ENCODE measurements around the gene CCDC9B.

GRCh38 chr15:40334941-40335795 lies 5.6 kb downstream of the CCDC9B start:
- TF ChIP-seq POLR2A (IDR thresholded peaks at IDR 0.05): no peak
- TF ChIP-seq EP300 (IDR thresholded peaks at IDR 0.05): no peak
- TF ChIP-seq, protein P1, sequence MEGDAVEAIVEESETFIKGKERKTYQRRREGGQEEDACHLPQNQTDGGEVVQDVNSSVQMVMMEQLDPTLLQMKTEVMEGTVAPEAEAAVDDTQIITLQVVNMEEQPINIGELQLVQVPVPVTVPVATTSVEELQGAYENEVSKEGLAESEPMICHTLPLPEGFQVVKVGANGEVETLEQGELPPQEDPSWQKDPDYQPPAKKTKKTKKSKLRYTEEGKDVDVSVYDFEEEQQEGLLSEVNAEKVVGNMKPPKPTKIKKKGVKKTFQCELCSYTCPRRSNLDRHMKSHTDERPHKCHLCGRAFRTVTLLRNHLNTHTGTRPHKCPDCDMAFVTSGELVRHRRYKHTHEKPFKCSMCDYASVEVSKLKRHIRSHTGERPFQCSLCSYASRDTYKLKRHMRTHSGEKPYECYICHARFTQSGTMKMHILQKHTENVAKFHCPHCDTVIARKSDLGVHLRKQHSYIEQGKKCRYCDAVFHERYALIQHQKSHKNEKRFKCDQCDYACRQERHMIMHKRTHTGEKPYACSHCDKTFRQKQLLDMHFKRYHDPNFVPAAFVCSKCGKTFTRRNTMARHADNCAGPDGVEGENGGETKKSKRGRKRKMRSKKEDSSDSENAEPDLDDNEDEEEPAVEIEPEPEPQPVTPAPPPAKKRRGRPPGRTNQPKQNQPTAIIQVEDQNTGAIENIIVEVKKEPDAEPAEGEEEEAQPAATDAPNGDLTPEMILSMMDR (IDR thresholded peaks at IDR 0.05): no peak
